MM.1S (cell line): ENCODE measurements around the gene PRTN3.

ENCODE experiments used
- EZH2 ChIP-seq: fragments of 300-600 bp; sonication (generic); optimal IDR thresholded peaks from 2 replicates; pipeline ENCODE3; 2017; ENCODE audit warnings: low read depth, mild to moderate bottlenecking, antibody characterized with exemption, low read length, mixed read lengths
- EZH2phosphoT487 ChIP-seq: fragments of 300-600 bp; sonication (generic); IDR thresholded peaks from 2 replicates; pipeline ENCODE4 v1.6.1; 2018; ENCODE audit warnings: antibody characterized with exemption, low read length
- TF ChIP-seq, protein P1 (sequence below): fragments of 300-600 bp; sonication (generic); IDR thresholded peaks from 2 replicates; pipeline ENCODE4 v1.5.1; 2016; ENCODE audit warnings: antibody characterized with exemption, low read length, mixed read lengths

DNA sequence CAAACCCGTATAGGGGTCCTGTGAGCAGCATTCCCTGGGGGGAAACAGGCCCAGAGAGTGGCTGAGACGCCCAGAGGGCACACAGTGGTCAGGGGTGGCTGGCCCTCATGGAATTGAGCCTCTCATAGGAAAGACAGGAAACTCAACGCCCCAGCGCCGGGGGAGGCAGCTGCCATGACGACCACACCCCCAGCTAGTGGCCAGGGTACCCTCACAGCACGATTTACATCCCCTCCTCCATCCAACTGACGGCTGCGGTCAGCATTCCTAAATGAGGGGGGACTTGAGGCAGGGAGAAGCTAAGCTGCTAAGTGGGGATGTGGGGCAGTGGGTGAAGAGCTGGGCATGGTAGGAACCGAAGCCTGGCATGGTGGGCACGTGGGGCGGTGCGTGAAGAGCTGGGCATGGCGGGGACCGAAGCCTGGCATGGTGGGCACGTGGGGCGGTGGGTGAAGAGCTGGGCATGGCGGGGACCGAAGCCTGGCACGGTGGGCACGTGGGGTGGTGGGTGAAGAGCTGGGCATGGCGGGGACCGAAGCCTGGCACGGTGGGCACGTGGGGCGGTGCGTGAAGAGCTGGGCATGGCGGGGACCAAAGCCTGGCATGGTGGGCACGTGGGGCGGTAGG is 42.2 kb downstream of the PRTN3 start:
- TF ChIP-seq, protein P1, sequence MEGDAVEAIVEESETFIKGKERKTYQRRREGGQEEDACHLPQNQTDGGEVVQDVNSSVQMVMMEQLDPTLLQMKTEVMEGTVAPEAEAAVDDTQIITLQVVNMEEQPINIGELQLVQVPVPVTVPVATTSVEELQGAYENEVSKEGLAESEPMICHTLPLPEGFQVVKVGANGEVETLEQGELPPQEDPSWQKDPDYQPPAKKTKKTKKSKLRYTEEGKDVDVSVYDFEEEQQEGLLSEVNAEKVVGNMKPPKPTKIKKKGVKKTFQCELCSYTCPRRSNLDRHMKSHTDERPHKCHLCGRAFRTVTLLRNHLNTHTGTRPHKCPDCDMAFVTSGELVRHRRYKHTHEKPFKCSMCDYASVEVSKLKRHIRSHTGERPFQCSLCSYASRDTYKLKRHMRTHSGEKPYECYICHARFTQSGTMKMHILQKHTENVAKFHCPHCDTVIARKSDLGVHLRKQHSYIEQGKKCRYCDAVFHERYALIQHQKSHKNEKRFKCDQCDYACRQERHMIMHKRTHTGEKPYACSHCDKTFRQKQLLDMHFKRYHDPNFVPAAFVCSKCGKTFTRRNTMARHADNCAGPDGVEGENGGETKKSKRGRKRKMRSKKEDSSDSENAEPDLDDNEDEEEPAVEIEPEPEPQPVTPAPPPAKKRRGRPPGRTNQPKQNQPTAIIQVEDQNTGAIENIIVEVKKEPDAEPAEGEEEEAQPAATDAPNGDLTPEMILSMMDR = no peak
- TF ChIP-seq EZH2 = no peak
- TF ChIP-seq EZH2phosphoT487 = no peak
